SK-N-SH (cell line): ENCODE measurements around the gene HOXA2. TPM values are rescaled to one million over a fixed set of nuclear protein-coding genes. Genes with fewer than 3 reads are reported as not detected.

Source experiments
- CTCF ChIA-PET: fragments of 300-600, 350-600 bp; formaldehyde crosslinking; extraction: SDS; loops from one replicate; lab custom pipeline; 2021; lab: Yijun Ruan, JAX
- POLR2A ChIA-PET: fragments of 350-600 bp; sonication (Branson Sonifier 250); formaldehyde crosslinking; extraction: SDS; loops from one replicate; lab custom pipeline; 2020; ENCODE audit warnings: antibody characterized with exemption, inconsistent platforms; lab: Yijun Ruan, JAX
- DNase-seq: peaks from one replicate; pipeline ENCODE4 v3.0.0; 2012
- H2AFZ ChIP-seq: fragments of 200-600 bp; sonication (generic); 2 replicates; pipeline ENCODE4 v1.8.1; 2016; ENCODE audit warnings: antibody characterized with exemption, mild to moderate bottlenecking, low read depth
- H3F3A ChIP-seq: fragments of 200-600 bp; sonication (generic); replicated peaks from 2 replicates; pipeline ENCODE3; 2016; ENCODE audit warnings: antibody characterized with exemption, mild to moderate bottlenecking; ENCODE audit not compliant: insufficient read depth
- H3K27ac ChIP-seq, 2 experiments: fragments of 200-500 bp in 1 of 2; fragments of 200-600 bp in 1 of 2; sonication (Bioruptor generic) in 1 of 2; sonication (generic), shearing (Covaris generic) in 1 of 2; 2 replicates each; pipeline versions ENCODE4 v1.5.1 to v1.6.1; 2014 to 2016; ENCODE audit warnings: low read depth in 2 of 2, inconsistent platforms in 1 of 2, low read length in 1 of 2, mild to moderate bottlenecking in 1 of 2, mixed read lengths in 1 of 2
- H3K27me3 ChIP-seq: fragments of 200-600 bp; sonication (generic), shearing (Covaris generic); 2 replicates; pipeline ENCODE4 v1.6.1; 2016; ENCODE audit warnings: mixed run types; ENCODE audit not compliant: insufficient read depth
- H3K36me3 ChIP-seq, 2 experiments: fragments of 200-500 bp in 1 of 2; fragments of 200-600 bp in 1 of 2; sonication (Bioruptor generic) in 1 of 2; sonication (generic) in 1 of 2; replicated peaks in 1 of 2; 2 replicates each; pipeline versions ENCODE3 to v1.5.1; 2014 to 2016; ENCODE audit warnings: low read length in 1 of 2, mild to moderate bottlenecking in 1 of 2; ENCODE audit not compliant: insufficient read depth in 2 of 2, control insufficient read depth in 1 of 2
- H3K4me1 ChIP-seq, 2 experiments: fragments of 200-500 bp in 1 of 2; fragments of 200-600 bp in 1 of 2; sonication (Bioruptor generic) in 1 of 2; sonication (generic), shearing (Covaris generic) in 1 of 2; 2 replicates each; pipeline versions ENCODE4 v1.5.1 to v1.6.1; 2014 to 2016; ENCODE audit warnings: low read depth in 1 of 2, low read length in 1 of 2, mixed run types in 1 of 2; ENCODE audit not compliant: insufficient read depth in 2 of 2, control insufficient read depth in 1 of 2
- H3K4me2 ChIP-seq: fragments of 200-600 bp; sonication (generic), shearing (Covaris generic); 2 replicates; pipeline ENCODE4 v1.6.1; 2017; ENCODE audit warnings: mixed run types
- H3K4me3 ChIP-seq, 2 experiments: fragments of 200-500 bp in 1 of 2; fragments of 200-600 bp in 1 of 2; sonication (Bioruptor generic) in 1 of 2; sonication (generic), shearing (Covaris generic) in 1 of 2; 2 replicates each; pipeline versions ENCODE4 v1.5.1 to v1.8.1; 2014 to 2016; ENCODE audit warnings: low read depth in 2 of 2, inconsistent platforms in 1 of 2, low read length in 1 of 2, mild to moderate bottlenecking in 1 of 2, mixed read lengths in 1 of 2, moderate library complexity in 1 of 2
- H3K79me2 ChIP-seq: fragments of 200-600 bp; sonication (generic); 2 replicates; pipeline ENCODE4 v1.8.1; 2017; ENCODE audit warnings: mild to moderate bottlenecking; ENCODE audit not compliant: insufficient read depth
- H3K9ac ChIP-seq: fragments of 200-600 bp; sonication (generic); 2 replicates; pipeline ENCODE4 v1.6.1; 2017; ENCODE audit warnings: mixed run types
- H3K9me2 ChIP-seq: fragments of 200-600 bp; sonication (generic); 2 replicates; pipeline ENCODE4 v1.6.1; 2017; ENCODE audit warnings: mixed run types
- H3K9me3 ChIP-seq: fragments of 200-600 bp; sonication (generic); 2 replicates; pipeline ENCODE4 v1.6.1; 2017; ENCODE audit warnings: mixed run types, mild to moderate bottlenecking, moderate library complexity
- H4K20me1 ChIP-seq: fragments of 200-600 bp; sonication (generic); 2 replicates; pipeline ENCODE4 v1.6.1; 2017; ENCODE audit warnings: mild to moderate bottlenecking, mixed run types; ENCODE audit not compliant: insufficient read depth
- CHD2 ChIP-seq: fragments of 150-350 bp; IDR thresholded peaks from 2 replicates; pipeline ENCODE4 v1.6.1; 2018; ENCODE audit warnings: low read length; ENCODE audit not compliant: partially characterized antibody
- ELF1 ChIP-seq: IDR thresholded peaks from 2 replicates; pipeline ENCODE4 v1.4.0; 2012
- EZH2phosphoT487 ChIP-seq: fragments of 200-600 bp; sonication (generic); IDR thresholded peaks from 2 replicates; pipeline ENCODE4 v1.6.1; 2017; ENCODE audit warnings: low read depth, mixed run types, mild to moderate bottlenecking, antibody characterized with exemption, moderate library complexity, borderline replicate concordance
- FOSL2 ChIP-seq: IDR thresholded peaks from 2 replicates; pipeline ENCODE4 v1.4.0; 2012; ENCODE audit warnings: low read depth, mild to moderate bottlenecking, moderate library complexity, borderline replicate concordance
- FOXJ3 ChIP-seq: sonication (generic); formaldehyde crosslinking; IDR thresholded peaks from 2 replicates; pipeline ENCODE4 v1.5.1; 2020; ENCODE audit warnings: mild to moderate bottlenecking, missing genetic modification reagents
- GATA2 ChIP-seq: sonication (generic); formaldehyde crosslinking; IDR thresholded peaks from 2 replicates; pipeline ENCODE4 v1.5.0; 2020; ENCODE audit warnings: mild to moderate bottlenecking, missing genetic modification reagents
- JUND ChIP-seq: IDR thresholded peaks from 2 replicates; pipeline ENCODE4 v1.4.0; 2012
- MEF2A ChIP-seq: IDR thresholded peaks from 2 replicates; pipeline ENCODE4 v1.4.0; 2012; ENCODE audit warnings: low read depth, borderline replicate concordance
- MXI1 ChIP-seq: IDR thresholded peaks from 2 replicates; pipeline ENCODE4 v1.6.1; 2012; ENCODE audit warnings: mild to moderate bottlenecking, low read depth, low read length, improper control_type of control experiment
- NFIC ChIP-seq: IDR thresholded peaks from 2 replicates; pipeline ENCODE4 v1.4.0; 2012; ENCODE audit warnings: borderline replicate concordance
- POLR2AphosphoS5 ChIP-seq: IDR thresholded peaks from 2 replicates; pipeline ENCODE4 v1.6.1; 2012; ENCODE audit warnings: low read depth, low read length
- RFX5 ChIP-seq: IDR thresholded peaks from 2 replicates; pipeline ENCODE4 v1.6.1; 2012; ENCODE audit warnings: mild to moderate bottlenecking, improper control_type of control experiment, low read length
- SIN3A ChIP-seq: IDR thresholded peaks from 2 replicates; pipeline ENCODE4 v1.6.1; 2012; ENCODE audit warnings: low read depth, mild to moderate bottlenecking, low read length, moderate library complexity, borderline replicate concordance
- SMC3 ChIP-seq: IDR thresholded peaks from 2 replicates; pipeline ENCODE4 v1.6.1; 2012; ENCODE audit warnings: low read depth, low read length, improper control_type of control experiment
- TAF1 ChIP-seq: IDR thresholded peaks from 2 replicates; pipeline ENCODE4 v1.6.1; 2012; ENCODE audit warnings: low read depth, mild to moderate bottlenecking, low read length, moderate library complexity, borderline replicate concordance
- TEAD4 ChIP-seq: IDR thresholded peaks from 2 replicates; pipeline ENCODE4 v1.4.0; 2012; ENCODE audit warnings: mild to moderate bottlenecking, borderline replicate concordance; ENCODE audit not compliant: insufficient read depth
- WGBS: methylation state at CpG from one replicate; pipeline ENCODE4 v1.1.6; 2017; ENCODE audit warnings: low lambda C conversion rate; 5-methylcytosine and 5-hydroxymethylcytosine counted together
- polyA plus RNA-seq, 3 experiments: library from polyadenylated mRNA; depleted of rRNA; stranded (reverse); fragments of >200 nt; gene quantifications; 2 replicates each; pipeline ENCODE4 v1.2.3, GENCODE V29; 2012
- TF ChIP-seq, protein P1 (sequence below): IDR thresholded peaks from 2 replicates; pipeline ENCODE4 v1.4.0; 2012; ENCODE audit warnings: low read depth
- TF ChIP-seq, protein P2 (sequence below): IDR thresholded peaks from 2 replicates; pipeline ENCODE4 v1.4.0; 2012; ENCODE audit warnings: low read depth, borderline replicate concordance
- TF ChIP-seq, protein P3 (sequence below): IDR thresholded peaks from 2 replicates; pipeline ENCODE4 v1.6.1; 2012; ENCODE audit warnings: mild to moderate bottlenecking, low read depth, low read length, moderate library complexity
- TF ChIP-seq, protein P4 (sequence below): IDR thresholded peaks from 2 replicates; pipeline ENCODE4 v1.4.0; 2012; ENCODE audit warnings: low read depth, borderline replicate concordance

HOXA2 gene
- polyA plus RNA-seq (2012; rRNA removed) = not detected in 2 replicates
- not detected in 2 replicates for polyA plus RNA-seq (2012; cell fraction: cytosol; rRNA removed)
- polyA plus RNA-seq (2012; cell fraction: nucleus; rRNA removed) = not detected in 2 replicates

DNA sequence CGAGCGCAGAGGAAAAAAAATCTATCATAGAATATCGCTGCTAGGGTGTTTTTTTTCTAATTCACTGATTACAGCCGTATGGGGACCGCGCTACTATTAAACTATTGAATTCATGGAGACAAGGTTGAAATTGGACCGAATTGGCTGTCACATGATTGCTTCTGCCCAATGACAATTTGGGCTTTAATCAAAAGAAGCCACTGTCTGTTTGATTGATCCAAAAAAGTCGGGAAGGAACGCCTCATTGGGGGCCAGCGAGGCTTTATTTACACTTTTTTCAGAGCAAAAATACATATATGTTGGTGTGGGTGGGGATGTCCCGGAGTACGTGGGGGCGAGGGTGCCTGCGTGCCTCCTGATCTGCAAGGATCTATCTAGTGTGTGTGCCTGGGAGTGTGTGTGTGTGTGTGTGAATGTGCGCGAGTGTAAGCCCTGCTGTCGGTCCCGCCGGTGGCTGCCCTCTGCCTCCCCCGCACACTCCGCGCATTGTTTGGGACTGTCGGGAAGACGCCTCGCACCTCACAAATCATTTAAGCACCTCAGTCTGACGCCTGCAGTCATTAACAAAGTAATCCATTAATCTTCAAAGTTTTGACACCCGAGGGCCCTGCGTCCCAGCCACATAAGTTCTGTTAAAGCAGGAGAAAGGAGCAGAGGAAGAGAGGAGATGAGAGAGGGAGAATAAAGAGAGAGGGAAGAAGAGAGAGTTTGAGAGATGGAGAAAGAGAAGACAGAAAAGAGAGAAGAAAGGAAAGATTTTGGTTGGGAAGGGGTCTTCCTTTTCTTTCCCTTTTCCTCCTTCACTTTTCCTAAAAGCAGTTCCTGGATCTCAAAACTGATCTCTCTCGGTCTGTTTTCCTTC, at the start of gene HOXA2:
TSS of gene HOXA2 (minus strand) at position 103 of the 862 bp plus-strand sequence. CDS start 183 bp downstream, outside the sequence.
- H3K9me3 ChIP-seq = no peaks in the 10 kb centered on the region
- H3K27me3 ChIP-seq = peaks cover 100% of the 10 kb centered on the region
- POLR2A ChIA-PET = no interaction called here
- H4K20me1 ChIP-seq = no peaks in the 10 kb centered on the region
- H3K4me3 ChIP-seq = no peak within 1 kb of the TSS
- no peaks in the 10 kb centered on the region for H3K79me2 ChIP-seq
- no peak within 1 kb of the TSS for H3K9ac ChIP-seq
- H3K27ac ChIP-seq = no peak within 1 kb of the TSS
- 21% methylated on average over 29 of the region's 29 CpGs for WGBS
- H3K36me3 ChIP-seq = no peaks in the 10 kb centered on the region
- H2AFZ ChIP-seq = no peak within 1 kb of the TSS; the same call in 1 of the 2 replicates
- DNase-seq = no peak
- CTCF ChIA-PET = no interaction called here
- peak within 1 kb of the TSS; percentile 65; the same call in 1 of the 2 replicates for H3K4me2 ChIP-seq
- TF ChIP-seq SIN3A (no peak), ELF1 (no peak), FOXJ3 (CRISPR knock-in tag) (no peak), TAF1 (no peak), JUND (no peak), MEF2A (no peak), TEAD4 (no peak), GATA2 (CRISPR knock-in tag) (no peak), EZH2phosphoT487 (no peak; the same call in 1 of the 2 replicates), SMC3 (no peak), NFIC (no peak), FOSL2 (no peak), POLR2AphosphoS5 (no peak), RFX5 (no peak), CHD2 (no peak), MXI1 (no peak)
- TF ChIP-seq, protein P1, sequence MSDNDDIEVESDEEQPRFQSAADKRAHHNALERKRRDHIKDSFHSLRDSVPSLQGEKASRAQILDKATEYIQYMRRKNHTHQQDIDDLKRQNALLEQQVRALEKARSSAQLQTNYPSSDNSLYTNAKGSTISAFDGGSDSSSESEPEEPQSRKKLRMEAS = no peak
- TF ChIP-seq, protein P2, sequence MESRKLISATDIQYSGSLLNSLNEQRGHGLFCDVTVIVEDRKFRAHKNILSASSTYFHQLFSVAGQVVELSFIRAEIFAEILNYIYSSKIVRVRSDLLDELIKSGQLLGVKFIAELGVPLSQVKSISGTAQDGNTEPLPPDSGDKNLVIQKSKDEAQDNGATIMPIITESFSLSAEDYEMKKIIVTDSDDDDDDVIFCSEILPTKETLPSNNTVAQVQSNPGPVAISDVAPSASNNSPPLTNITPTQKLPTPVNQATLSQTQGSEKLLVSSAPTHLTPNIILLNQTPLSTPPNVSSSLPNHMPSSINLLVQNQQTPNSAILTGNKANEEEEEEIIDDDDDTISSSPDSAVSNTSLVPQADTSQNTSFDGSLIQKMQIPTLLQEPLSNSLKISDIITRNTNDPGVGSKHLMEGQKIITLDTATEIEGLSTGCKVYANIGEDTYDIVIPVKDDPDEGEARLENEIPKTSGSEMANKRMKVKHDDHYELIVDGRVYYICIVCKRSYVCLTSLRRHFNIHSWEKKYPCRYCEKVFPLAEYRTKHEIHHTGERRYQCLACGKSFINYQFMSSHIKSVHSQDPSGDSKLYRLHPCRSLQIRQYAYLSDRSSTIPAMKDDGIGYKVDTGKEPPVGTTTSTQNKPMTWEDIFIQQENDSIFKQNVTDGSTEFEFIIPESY = no peak
- TF ChIP-seq, protein P3, sequence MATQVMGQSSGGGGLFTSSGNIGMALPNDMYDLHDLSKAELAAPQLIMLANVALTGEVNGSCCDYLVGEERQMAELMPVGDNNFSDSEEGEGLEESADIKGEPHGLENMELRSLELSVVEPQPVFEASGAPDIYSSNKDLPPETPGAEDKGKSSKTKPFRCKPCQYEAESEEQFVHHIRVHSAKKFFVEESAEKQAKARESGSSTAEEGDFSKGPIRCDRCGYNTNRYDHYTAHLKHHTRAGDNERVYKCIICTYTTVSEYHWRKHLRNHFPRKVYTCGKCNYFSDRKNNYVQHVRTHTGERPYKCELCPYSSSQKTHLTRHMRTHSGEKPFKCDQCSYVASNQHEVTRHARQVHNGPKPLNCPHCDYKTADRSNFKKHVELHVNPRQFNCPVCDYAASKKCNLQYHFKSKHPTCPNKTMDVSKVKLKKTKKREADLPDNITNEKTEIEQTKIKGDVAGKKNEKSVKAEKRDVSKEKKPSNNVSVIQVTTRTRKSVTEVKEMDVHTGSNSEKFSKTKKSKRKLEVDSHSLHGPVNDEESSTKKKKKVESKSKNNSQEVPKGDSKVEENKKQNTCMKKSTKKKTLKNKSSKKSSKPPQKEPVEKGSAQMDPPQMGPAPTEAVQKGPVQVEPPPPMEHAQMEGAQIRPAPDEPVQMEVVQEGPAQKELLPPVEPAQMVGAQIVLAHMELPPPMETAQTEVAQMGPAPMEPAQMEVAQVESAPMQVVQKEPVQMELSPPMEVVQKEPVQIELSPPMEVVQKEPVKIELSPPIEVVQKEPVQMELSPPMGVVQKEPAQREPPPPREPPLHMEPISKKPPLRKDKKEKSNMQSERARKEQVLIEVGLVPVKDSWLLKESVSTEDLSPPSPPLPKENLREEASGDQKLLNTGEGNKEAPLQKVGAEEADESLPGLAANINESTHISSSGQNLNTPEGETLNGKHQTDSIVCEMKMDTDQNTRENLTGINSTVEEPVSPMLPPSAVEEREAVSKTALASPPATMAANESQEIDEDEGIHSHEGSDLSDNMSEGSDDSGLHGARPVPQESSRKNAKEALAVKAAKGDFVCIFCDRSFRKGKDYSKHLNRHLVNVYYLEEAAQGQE = no peak
- TF ChIP-seq, protein P4, sequence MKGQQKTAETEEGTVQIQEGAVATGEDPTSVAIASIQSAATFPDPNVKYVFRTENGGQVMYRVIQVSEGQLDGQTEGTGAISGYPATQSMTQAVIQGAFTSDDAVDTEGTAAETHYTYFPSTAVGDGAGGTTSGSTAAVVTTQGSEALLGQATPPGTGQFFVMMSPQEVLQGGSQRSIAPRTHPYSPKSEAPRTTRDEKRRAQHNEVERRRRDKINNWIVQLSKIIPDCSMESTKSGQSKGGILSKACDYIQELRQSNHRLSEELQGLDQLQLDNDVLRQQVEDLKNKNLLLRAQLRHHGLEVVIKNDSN = no peak
- no peaks in the 10 kb centered on the region for H3F3A ChIP-seq
- no peaks in the 10 kb centered on the region; a peak in 1 of 4 replicates for H3K4me1 ChIP-seq
- H3K9me2 ChIP-seq = no peaks in the 10 kb centered on the region
